OCI-LY3 (cell line): Measurements from ENCODE around the gene ICE1.

Experiments used
- CTCF ChIP-seq: fragments of 200-600, 300-600 bp; sonication (generic); IDR thresholded peaks from 2 replicates; pipeline ENCODE4 v1.5.1; 2014; ENCODE audit warnings: antibody characterized with exemption, low read length, low read depth
- EZH2phosphoT487 ChIP-seq: fragments of 200-600 bp; shearing (Covaris generic); IDR thresholded peaks from 2 replicates; pipeline ENCODE4 v1.6.1; 2018; ENCODE audit warnings: antibody characterized with exemption, mixed run types, low read depth

- TF ChIP-seq CTCF, result no peak
- TF ChIP-seq EZH2phosphoT487, result no peak
Measured at GRCh38 chr5:5521029-5521428, 98.6 kb downstream of the ICE1 start.
